ENCODE results near the gene CCDC7. TPM values are rescaled to one million over a fixed set of nuclear protein-coding genes. Genes with fewer than 3 reads are reported as not detected.
"Not testable (repeated sequence)": the region's sequence is repeated elsewhere in the genome, so short reads cannot be mapped to it uniquely, and the experiment has no call there.

CCDC7 gene
- total RNA-seq, 1 experiment from 2014 or later: 6.0 TPM

DNA sequence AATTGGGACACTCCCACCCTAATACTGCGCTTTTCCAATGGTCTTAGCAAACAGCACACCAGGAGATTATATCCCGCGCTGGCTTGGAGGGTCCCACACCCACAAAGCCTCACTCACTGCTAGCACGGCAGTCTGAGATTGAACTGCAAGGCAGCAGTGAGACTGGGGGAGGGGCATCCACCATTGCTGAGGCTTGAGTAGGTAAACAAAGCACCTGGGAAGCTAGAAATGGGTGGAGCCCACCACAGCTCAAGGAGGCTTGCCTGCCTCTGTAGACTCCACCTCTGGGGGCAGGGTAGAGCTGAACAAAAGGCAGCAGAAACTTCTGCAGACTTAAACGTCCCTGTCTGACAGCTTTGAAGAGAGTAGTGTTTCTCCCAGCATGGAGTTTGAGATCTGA, 309.0 kb downstream of the CCDC7 start:
- DNase-seq (ENCODE audit: low read depth, low spot score); ATAC-seq; H3K4me1 ChIP-seq (ENCODE audit: control insufficient read depth, insufficient read depth, low read length); CTCF ChIA-PET; intact Hi-C loops (cut with micrococcal nuclease; ENCODE audit: unreplicated experiment); BruUV-seq (replicated peaks); POLR2A ChIA-PET; H3K4me3 ChIP-seq (ENCODE audit: low read depth in 2 of 2, low read length in 2 of 2); H3K27me3 ChIP-seq (ENCODE audit: control insufficient read depth, insufficient read depth, low read length); H3K9me3 ChIP-seq (ENCODE audit: control insufficient read depth, insufficient read depth, low read depth, low read length); H3K27ac ChIP-seq (ENCODE audit: low read length); H3K36me3 ChIP-seq (ENCODE audit: control insufficient read depth, insufficient read depth, low read length); in situ Hi-C loops (cut with HindIII; ENCODE audit: low pct_unique_long_range_greater_than_20kb, low sequenced_read_pairs): not testable (repeated sequence)

DNA sequence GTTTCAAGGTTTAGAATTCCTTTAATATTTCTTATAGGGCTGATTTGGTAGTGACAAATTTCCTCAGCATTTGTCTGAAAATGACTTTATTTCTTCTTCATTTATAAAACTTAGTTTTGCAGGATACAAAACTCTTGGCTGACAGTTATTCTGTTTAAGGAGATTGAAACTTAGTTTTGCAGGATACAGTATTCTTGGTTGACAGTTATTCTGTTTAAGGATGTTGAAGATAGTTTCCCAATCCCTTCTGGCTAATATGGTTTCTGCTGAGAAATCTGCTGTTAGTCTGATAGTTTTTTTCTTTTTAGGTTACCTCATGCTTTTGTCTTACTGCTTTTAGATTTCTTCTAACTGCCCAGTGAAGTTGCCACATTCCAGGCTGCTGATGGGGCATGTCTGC, 325.3 kb downstream of the CCDC7 start:
- ChIA-PET POLR2A (no interaction called here), CTCF (no interaction called here)
- Histone ChIP-seq H3K4me3 (ENCODE audit: low read depth in 2 of 2, low read length in 2 of 2) (no peak overlapping the region), H3K4me1 (ENCODE audit: control insufficient read depth, insufficient read depth, low read length) (no peaks in the 10 kb centered on the region), H3K36me3 (ENCODE audit: control insufficient read depth, insufficient read depth, low read length) (no peaks in the 10 kb centered on the region), H3K27me3 (ENCODE audit: control insufficient read depth, insufficient read depth, low read length) (no peaks in the 10 kb centered on the region), H3K27ac (ENCODE audit: low read length) (no peak overlapping the region), H3K9me3 (ENCODE audit: control insufficient read depth, insufficient read depth, low read depth, low read length) (no peaks in the 10 kb centered on the region)
- intact Hi-C loops (cut with micrococcal nuclease; ENCODE audit: unreplicated experiment): no loop called here
- no TSS peak for BruUV-seq (replicated peaks)
- TF ChIP-seq, protein P1, sequence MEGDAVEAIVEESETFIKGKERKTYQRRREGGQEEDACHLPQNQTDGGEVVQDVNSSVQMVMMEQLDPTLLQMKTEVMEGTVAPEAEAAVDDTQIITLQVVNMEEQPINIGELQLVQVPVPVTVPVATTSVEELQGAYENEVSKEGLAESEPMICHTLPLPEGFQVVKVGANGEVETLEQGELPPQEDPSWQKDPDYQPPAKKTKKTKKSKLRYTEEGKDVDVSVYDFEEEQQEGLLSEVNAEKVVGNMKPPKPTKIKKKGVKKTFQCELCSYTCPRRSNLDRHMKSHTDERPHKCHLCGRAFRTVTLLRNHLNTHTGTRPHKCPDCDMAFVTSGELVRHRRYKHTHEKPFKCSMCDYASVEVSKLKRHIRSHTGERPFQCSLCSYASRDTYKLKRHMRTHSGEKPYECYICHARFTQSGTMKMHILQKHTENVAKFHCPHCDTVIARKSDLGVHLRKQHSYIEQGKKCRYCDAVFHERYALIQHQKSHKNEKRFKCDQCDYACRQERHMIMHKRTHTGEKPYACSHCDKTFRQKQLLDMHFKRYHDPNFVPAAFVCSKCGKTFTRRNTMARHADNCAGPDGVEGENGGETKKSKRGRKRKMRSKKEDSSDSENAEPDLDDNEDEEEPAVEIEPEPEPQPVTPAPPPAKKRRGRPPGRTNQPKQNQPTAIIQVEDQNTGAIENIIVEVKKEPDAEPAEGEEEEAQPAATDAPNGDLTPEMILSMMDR (IDR thresholded peaks at IDR 0.05): no peak
- TF ChIP-seq TCF7L2 (IDR thresholded peaks at IDR 0.05; ENCODE audit: low read depth, low read length) (no peak), SIN3A (IDR thresholded peaks at IDR 0.05; ENCODE audit: borderline replicate concordance, insufficient read depth, low read depth, low read length) (no peak), POLR2AphosphoS5 (IDR thresholded peaks at IDR 0.05; ENCODE audit: low read depth, low read length) (no peak)
- TF ChIP-seq, protein P2, sequence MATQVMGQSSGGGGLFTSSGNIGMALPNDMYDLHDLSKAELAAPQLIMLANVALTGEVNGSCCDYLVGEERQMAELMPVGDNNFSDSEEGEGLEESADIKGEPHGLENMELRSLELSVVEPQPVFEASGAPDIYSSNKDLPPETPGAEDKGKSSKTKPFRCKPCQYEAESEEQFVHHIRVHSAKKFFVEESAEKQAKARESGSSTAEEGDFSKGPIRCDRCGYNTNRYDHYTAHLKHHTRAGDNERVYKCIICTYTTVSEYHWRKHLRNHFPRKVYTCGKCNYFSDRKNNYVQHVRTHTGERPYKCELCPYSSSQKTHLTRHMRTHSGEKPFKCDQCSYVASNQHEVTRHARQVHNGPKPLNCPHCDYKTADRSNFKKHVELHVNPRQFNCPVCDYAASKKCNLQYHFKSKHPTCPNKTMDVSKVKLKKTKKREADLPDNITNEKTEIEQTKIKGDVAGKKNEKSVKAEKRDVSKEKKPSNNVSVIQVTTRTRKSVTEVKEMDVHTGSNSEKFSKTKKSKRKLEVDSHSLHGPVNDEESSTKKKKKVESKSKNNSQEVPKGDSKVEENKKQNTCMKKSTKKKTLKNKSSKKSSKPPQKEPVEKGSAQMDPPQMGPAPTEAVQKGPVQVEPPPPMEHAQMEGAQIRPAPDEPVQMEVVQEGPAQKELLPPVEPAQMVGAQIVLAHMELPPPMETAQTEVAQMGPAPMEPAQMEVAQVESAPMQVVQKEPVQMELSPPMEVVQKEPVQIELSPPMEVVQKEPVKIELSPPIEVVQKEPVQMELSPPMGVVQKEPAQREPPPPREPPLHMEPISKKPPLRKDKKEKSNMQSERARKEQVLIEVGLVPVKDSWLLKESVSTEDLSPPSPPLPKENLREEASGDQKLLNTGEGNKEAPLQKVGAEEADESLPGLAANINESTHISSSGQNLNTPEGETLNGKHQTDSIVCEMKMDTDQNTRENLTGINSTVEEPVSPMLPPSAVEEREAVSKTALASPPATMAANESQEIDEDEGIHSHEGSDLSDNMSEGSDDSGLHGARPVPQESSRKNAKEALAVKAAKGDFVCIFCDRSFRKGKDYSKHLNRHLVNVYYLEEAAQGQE (IDR thresholded peaks at IDR 0.05; ENCODE audit: insufficient read depth in 1 of 2, low read depth in 2 of 2, low read length in 1 of 2): no peak
- DNase-seq (ENCODE audit: low read depth, low spot score) (no peak), ATAC-seq (no peak)
- in situ Hi-C loops (cut with HindIII; ENCODE audit: low pct_unique_long_range_greater_than_20kb, low sequenced_read_pairs): no loop called here

DNA sequence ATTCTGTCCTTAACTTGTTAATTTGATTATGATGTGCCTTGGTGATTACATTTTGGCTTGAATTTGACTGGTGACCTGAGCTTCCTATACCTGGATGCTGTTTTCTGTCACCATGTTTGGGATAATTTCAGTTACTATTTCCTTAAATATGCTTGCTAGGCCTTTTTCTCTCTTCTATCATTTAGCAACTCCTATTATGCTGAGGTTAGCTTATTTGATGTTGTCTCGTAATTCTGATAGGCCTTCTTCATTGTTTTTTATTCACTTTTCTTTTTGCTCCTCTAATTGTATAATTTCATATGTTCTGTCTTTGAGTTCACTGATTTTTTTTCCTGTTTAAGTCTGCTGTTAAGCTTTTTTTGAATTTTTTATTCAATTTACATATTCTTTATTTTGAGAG, 327.2 kb downstream of the CCDC7 start:
- Histone ChIP-seq H3K27ac (ENCODE audit: low read length) (no peak overlapping the region), H3K36me3 (ENCODE audit: control insufficient read depth, insufficient read depth, low read length) (no peaks in the 10 kb centered on the region), H3K4me3 (ENCODE audit: low read depth in 2 of 2, low read length in 2 of 2) (no peak overlapping the region), H3K9me3 (ENCODE audit: control insufficient read depth, insufficient read depth, low read depth, low read length) (no peaks in the 10 kb centered on the region), H3K27me3 (ENCODE audit: control insufficient read depth, insufficient read depth, low read length) (no peaks in the 10 kb centered on the region), H3K4me1 (ENCODE audit: control insufficient read depth, insufficient read depth, low read length) (no peaks in the 10 kb centered on the region)
- TF ChIP-seq, protein P1 (IDR thresholded peaks at IDR 0.05): no peak
- TF ChIP-seq, protein P2 (IDR thresholded peaks at IDR 0.05; ENCODE audit: insufficient read depth in 1 of 2, low read depth in 2 of 2, low read length in 1 of 2): no peak
- TF ChIP-seq POLR2AphosphoS5 (IDR thresholded peaks at IDR 0.05; ENCODE audit: low read depth, low read length) (no peak), SIN3A (IDR thresholded peaks at IDR 0.05; ENCODE audit: borderline replicate concordance, insufficient read depth, low read depth, low read length) (no peak)
- ATAC-seq (no peak), DNase-seq (ENCODE audit: low read depth, low spot score) (no peak)
- ChIA-PET CTCF (no interaction called here), POLR2A (no interaction called here)
- in situ Hi-C loops (cut with HindIII; ENCODE audit: low pct_unique_long_range_greater_than_20kb, low sequenced_read_pairs) (no loop called here), intact Hi-C loops (cut with micrococcal nuclease; ENCODE audit: unreplicated experiment) (no loop called here)
- BruUV-seq (replicated peaks): no TSS peak
